ENCODE results near the gene SLC17A8. TPM values are rescaled to one million over a fixed set of nuclear protein-coding genes. Genes with fewer than 3 reads are reported as not detected.
A peak's percentile ranks its signal among the peaks of the same experiment; 100 is the strongest.
"Not testable (repeated sequence)": the region's sequence is repeated elsewhere in the genome, so short reads cannot be mapped to it uniquely, and the experiment has no call there.

SLC17A8 gene
- total and polyA plus RNA-seq, 4 donors: 0.02 to 14.8 (median 0.24) TPM

DNA sequence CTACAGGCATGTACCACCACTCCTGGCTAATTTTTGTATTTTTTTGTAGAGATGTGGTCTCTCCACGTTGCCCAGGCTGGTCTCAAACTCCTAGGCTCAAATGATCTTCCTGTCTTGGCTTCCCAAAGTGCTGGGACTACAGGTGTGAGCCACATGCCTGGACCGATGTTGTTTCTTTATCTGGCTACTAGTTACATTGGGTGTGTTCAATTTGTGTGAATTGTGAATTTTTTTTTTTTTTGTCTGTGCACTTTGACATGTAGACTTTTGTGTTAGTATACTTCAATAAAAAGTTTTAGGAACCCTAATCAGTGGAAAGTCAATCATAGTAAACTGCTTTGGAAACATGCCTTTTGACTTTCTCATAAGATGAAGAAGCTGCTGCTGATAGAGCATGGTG lies 24.0 kb upstream of the SLC17A8 start:
- Histone ChIP-seq H3K4me1 (ENCODE audit: control insufficient read depth in 5 of 5, insufficient read depth in 5 of 5, low read length in 5 of 5) (no peaks in the 10 kb centered on the region), H3K9ac (ENCODE audit: insufficient read depth in 1 of 2, low read length in 2 of 2) (no peak overlapping the region), H3K27me3 (ENCODE audit: control insufficient read depth in 3 of 3, insufficient read depth in 3 of 3, low read length in 2 of 3) (no peaks in the 10 kb centered on the region), H3K9me3 (ENCODE audit: control insufficient read depth in 4 of 4, insufficient read depth in 3 of 4, low read length in 3 of 4) (no peaks in the 10 kb centered on the region), H3K4me3 (no peak overlapping the region), H3K27ac (ENCODE audit: low read depth in 1 of 2, low read length in 1 of 2) (no peak overlapping the region), H3K36me3 (ENCODE audit: control insufficient read depth in 4 of 4, insufficient read depth in 4 of 4, low read length in 4 of 4) (peaks cover 13 to 27% (median 23%) of the 10 kb centered on the region in 4 donors)
- DNase-seq (no peak), ATAC-seq (ENCODE audit: insufficient read depth, low FRiP score) (no peak)
- TF ChIP-seq, protein P1, sequence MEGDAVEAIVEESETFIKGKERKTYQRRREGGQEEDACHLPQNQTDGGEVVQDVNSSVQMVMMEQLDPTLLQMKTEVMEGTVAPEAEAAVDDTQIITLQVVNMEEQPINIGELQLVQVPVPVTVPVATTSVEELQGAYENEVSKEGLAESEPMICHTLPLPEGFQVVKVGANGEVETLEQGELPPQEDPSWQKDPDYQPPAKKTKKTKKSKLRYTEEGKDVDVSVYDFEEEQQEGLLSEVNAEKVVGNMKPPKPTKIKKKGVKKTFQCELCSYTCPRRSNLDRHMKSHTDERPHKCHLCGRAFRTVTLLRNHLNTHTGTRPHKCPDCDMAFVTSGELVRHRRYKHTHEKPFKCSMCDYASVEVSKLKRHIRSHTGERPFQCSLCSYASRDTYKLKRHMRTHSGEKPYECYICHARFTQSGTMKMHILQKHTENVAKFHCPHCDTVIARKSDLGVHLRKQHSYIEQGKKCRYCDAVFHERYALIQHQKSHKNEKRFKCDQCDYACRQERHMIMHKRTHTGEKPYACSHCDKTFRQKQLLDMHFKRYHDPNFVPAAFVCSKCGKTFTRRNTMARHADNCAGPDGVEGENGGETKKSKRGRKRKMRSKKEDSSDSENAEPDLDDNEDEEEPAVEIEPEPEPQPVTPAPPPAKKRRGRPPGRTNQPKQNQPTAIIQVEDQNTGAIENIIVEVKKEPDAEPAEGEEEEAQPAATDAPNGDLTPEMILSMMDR (IDR thresholded peaks at IDR 0.05; ENCODE audit: control extremely low read depth, extremely low read depth): no peak
- 93 to 96% methylated on average over 2 of the region's 2 CpGs for WGBS, 2 donors

GRCh38 chr12:100337299-100337698 lies 19.6 kb upstream of the SLC17A8 start:
- no peak overlapping the region for H3K4me3 ChIP-seq
- no peaks in the 10 kb centered on the region for H3K27me3 ChIP-seq (ENCODE audit: control insufficient read depth in 3 of 3, insufficient read depth in 3 of 3, low read length in 2 of 3)
- H3K4me1 ChIP-seq (ENCODE audit: control insufficient read depth in 5 of 5, insufficient read depth in 5 of 5, low read length in 5 of 5): no peaks in the 10 kb centered on the region
- DNase-seq (peak in 1 of 3 donors; percentile 52), ATAC-seq (ENCODE audit: insufficient read depth, low FRiP score) (no peak)
- no peaks in the 10 kb centered on the region for H3K9me3 ChIP-seq (ENCODE audit: control insufficient read depth in 4 of 4, insufficient read depth in 3 of 4, low read length in 3 of 4)
- H3K9ac ChIP-seq (ENCODE audit: insufficient read depth in 1 of 2, low read length in 2 of 2): no peak overlapping the region
- TF ChIP-seq, protein P1 (IDR thresholded peaks at IDR 0.05; ENCODE audit: control extremely low read depth, extremely low read depth): no peak
- peaks cover 7 to 30% (median 19%) of the 10 kb centered on the region in 4 donors for H3K36me3 ChIP-seq (ENCODE audit: control insufficient read depth in 4 of 4, insufficient read depth in 4 of 4, low read length in 4 of 4)
- 78 to 80% methylated on average over 3 of the region's 3 CpGs for WGBS, 2 donors
- no peak overlapping the region for H3K27ac ChIP-seq (ENCODE audit: low read depth in 1 of 2, low read length in 1 of 2)

DNA sequence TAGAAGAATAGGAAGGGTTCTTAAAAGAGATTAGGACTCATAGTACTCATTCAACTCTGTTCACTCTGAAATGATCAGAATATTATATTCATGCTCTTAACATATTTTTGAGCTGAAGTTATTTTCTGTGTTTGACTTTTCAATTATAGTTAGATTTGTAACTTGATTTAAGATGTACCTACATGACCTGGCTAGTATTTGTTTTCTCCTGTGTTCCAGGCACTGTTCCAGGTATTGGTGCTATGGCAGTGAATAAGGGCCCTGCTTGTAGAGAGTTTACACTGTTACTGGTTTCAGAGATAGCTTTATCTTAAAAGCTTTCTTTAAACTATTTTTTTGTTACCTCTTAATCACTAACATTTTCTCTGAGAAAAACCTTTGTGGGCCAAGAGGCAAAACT lies 19.1 kb upstream of the SLC17A8 start:
- Histone ChIP-seq H3K9ac (ENCODE audit: insufficient read depth in 1 of 2, low read length in 2 of 2) (no peak overlapping the region), H3K36me3 (ENCODE audit: control insufficient read depth in 4 of 4, insufficient read depth in 4 of 4, low read length in 4 of 4) (peaks cover 5 to 26% (median 19%) of the 10 kb centered on the region in 4 donors), H3K4me1 (ENCODE audit: control insufficient read depth in 5 of 5, insufficient read depth in 5 of 5, low read length in 5 of 5) (no peaks in the 10 kb centered on the region), H3K27ac (ENCODE audit: low read depth in 1 of 2, low read length in 1 of 2) (no peak overlapping the region), H3K4me3 (no peak overlapping the region), H3K9me3 (ENCODE audit: control insufficient read depth in 4 of 4, insufficient read depth in 3 of 4, low read length in 3 of 4) (no peaks in the 10 kb centered on the region), H3K27me3 (ENCODE audit: control insufficient read depth in 3 of 3, insufficient read depth in 3 of 3, low read length in 2 of 3) (no peaks in the 10 kb centered on the region)
- TF ChIP-seq, protein P1 (IDR thresholded peaks at IDR 0.05; ENCODE audit: control extremely low read depth, extremely low read depth): no peak
- no peak for ATAC-seq (ENCODE audit: insufficient read depth, low FRiP score)
- DNase-seq: peak in 2 of 3 donors; percentile 28 to 66

- Histone ChIP-seq H3K9me3 (ENCODE audit: control insufficient read depth in 4 of 4, insufficient read depth in 3 of 4, low read length in 3 of 4) (no peaks in the 10 kb centered on the region), H3K9ac (ENCODE audit: insufficient read depth in 1 of 2, low read length in 2 of 2) (no peak overlapping the region), H3K36me3 (ENCODE audit: control insufficient read depth in 4 of 4, insufficient read depth in 4 of 4, low read length in 4 of 4) (peaks cover 6 to 25% (median 16%) of the 10 kb centered on the region in 4 donors), H3K4me3 (no peak overlapping the region), H3K4me1 (ENCODE audit: control insufficient read depth in 5 of 5, insufficient read depth in 5 of 5, low read length in 5 of 5) (no peaks in the 10 kb centered on the region), H3K27me3 (ENCODE audit: control insufficient read depth in 3 of 3, insufficient read depth in 3 of 3, low read length in 2 of 3) (no peaks in the 10 kb centered on the region), H3K27ac (ENCODE audit: low read depth in 1 of 2, low read length in 1 of 2) (no peak overlapping the region)
- TF ChIP-seq, protein P1 (IDR thresholded peaks at IDR 0.05; ENCODE audit: control extremely low read depth, extremely low read depth): no peak
- DNase-seq: no peak
- ATAC-seq (ENCODE audit: insufficient read depth, low FRiP score): no peak
These were observed 17.8 kb upstream of the SLC17A8 start for GRCh38 chr12:100339071-100339470.

DNA sequence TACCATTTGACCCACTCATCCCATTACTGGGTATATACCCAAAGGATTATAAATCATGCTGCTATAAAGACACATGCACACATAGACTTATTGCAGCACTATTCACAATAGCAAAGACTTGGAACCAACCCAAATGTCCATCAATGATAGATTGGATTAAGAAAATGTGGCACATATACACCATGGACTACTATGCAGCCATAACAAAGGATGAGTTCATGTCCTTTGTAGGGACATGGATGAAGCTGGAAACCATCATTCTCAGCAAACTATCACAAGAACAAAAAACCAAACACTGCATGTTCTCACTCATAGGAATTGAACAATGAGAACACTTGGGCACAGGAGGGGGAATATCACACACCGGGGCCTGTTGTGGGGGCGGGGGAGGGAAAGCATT lies 14.0 kb upstream of the SLC17A8 start:
- H3K27me3 ChIP-seq (ENCODE audit: control insufficient read depth in 3 of 3, insufficient read depth in 3 of 3, low read length in 2 of 3); H3K9ac ChIP-seq (ENCODE audit: insufficient read depth in 1 of 2, low read length in 2 of 2); DNase-seq; H3K27ac ChIP-seq (ENCODE audit: low read depth in 1 of 2, low read length in 1 of 2); H3K9me3 ChIP-seq (ENCODE audit: control insufficient read depth in 4 of 4, insufficient read depth in 3 of 4, low read length in 3 of 4); H3K4me3 ChIP-seq; H3K4me1 ChIP-seq (ENCODE audit: control insufficient read depth in 5 of 5, insufficient read depth in 5 of 5, low read length in 5 of 5); ATAC-seq (ENCODE audit: insufficient read depth, low FRiP score): not testable (repeated sequence)
- H3K36me3 ChIP-seq (ENCODE audit: control insufficient read depth in 4 of 4, insufficient read depth in 4 of 4, low read length in 4 of 4): peaks cover 4 to 14% (median 8%) of the 10 kb centered on the region in 4 donors
- 99 to 100% methylated on average over 2 of the region's 2 CpGs for WGBS, 2 donors

GRCh38 chr12:100344351-100344750 lies 12.5 kb upstream of the SLC17A8 start:
- 95% methylated on average over 18 of the region's 18 CpGs for WGBS, 2 donors
- not testable (repeated sequence) for H3K4me1 ChIP-seq (ENCODE audit: control insufficient read depth in 5 of 5, insufficient read depth in 5 of 5, low read length in 5 of 5); H3K27ac ChIP-seq (ENCODE audit: low read depth in 1 of 2, low read length in 1 of 2); H3K4me3 ChIP-seq; H3K9me3 ChIP-seq (ENCODE audit: control insufficient read depth in 4 of 4, insufficient read depth in 3 of 4, low read length in 3 of 4); H3K36me3 ChIP-seq (ENCODE audit: control insufficient read depth in 4 of 4, insufficient read depth in 4 of 4, low read length in 4 of 4); H3K27me3 ChIP-seq (ENCODE audit: control insufficient read depth in 3 of 3, insufficient read depth in 3 of 3, low read length in 2 of 3); ATAC-seq (ENCODE audit: insufficient read depth, low FRiP score); DNase-seq; H3K9ac ChIP-seq (ENCODE audit: insufficient read depth in 1 of 2, low read length in 2 of 2)

Data from lung (tissue), 12 donors.